Fibroblast of lung (primary cell): Measurements from ENCODE around the gene IGF2R. TPM values are rescaled to one million over a fixed set of nuclear protein-coding genes. Genes with fewer than 3 reads are reported as not detected.

Source experiments
- DNase-seq, 2 donors: peaks; one replicate each; pipeline versions ENCODE4 v3.0.0 to v3.0.0-alpha.2; 2010; ENCODE audit warnings: low read depth in 2 of 2
- H2AFZ ChIP-seq: 2 replicates; pipeline ENCODE4 v1.5.1; 2012; ENCODE audit warnings: low read length, control low read depth, inconsistent platforms
- H3K27ac ChIP-seq: 2 replicates; pipeline ENCODE4 v1.5.1; 2011; ENCODE audit warnings: low read length, control low read depth; ENCODE audit not compliant: insufficient read depth
- H3K27me3 ChIP-seq: 2 replicates; pipeline ENCODE4 v1.5.1; 2011; ENCODE audit warnings: mild to moderate bottlenecking, low read length; ENCODE audit not compliant: control insufficient read depth, insufficient read depth
- H3K36me3 ChIP-seq: 2 replicates; pipeline ENCODE4 v1.5.1; 2011; ENCODE audit warnings: low read length; ENCODE audit not compliant: control insufficient read depth, insufficient read depth
- H3K4me1 ChIP-seq: 2 replicates; pipeline ENCODE4 v1.5.1; 2011; ENCODE audit warnings: low read length; ENCODE audit not compliant: control insufficient read depth, insufficient read depth; ENCODE audit errors: extremely low read depth
- H3K4me2 ChIP-seq: 2 replicates; pipeline ENCODE4 v1.5.1; 2011; ENCODE audit warnings: low read length, control low read depth; ENCODE audit not compliant: insufficient read depth; ENCODE audit errors: extremely low read depth
- H3K4me3 ChIP-seq, 4 experiments: fragments of 200-600 bp in 1 of 4; sonication (generic) in 1 of 4; replicated peaks in 1 of 4; 2 replicates each; pipeline ENCODE4 v1.5.1; 2011 to 2016; ENCODE audit warnings: low read length in 4 of 4, low read depth in 3 of 4, mild to moderate bottlenecking in 3 of 4, control low read depth in 2 of 4, inconsistent platforms in 1 of 4, mixed read lengths in 1 of 4; ENCODE audit not compliant: insufficient read depth in 1 of 4; ENCODE audit errors: control extremely low read depth in 1 of 4
- H3K79me2 ChIP-seq: 2 replicates; pipeline ENCODE4 v1.5.1; 2012; ENCODE audit warnings: mild to moderate bottlenecking, low read length, inconsistent platforms; ENCODE audit not compliant: control insufficient read depth, insufficient read depth
- H3K9ac ChIP-seq: 2 replicates; pipeline ENCODE4 v1.5.1; 2011; ENCODE audit warnings: mild to moderate bottlenecking, low read length, control low read depth; ENCODE audit not compliant: insufficient read depth
- H3K9me3 ChIP-seq: 2 replicates; pipeline ENCODE4 v1.5.1; 2012; ENCODE audit warnings: low read depth, low read length; ENCODE audit not compliant: control insufficient read depth, insufficient read depth
- H4K20me1 ChIP-seq: 2 replicates; pipeline ENCODE4 v1.5.1; 2011; ENCODE audit warnings: low read length; ENCODE audit not compliant: control insufficient read depth, insufficient read depth; ENCODE audit errors: extremely low read depth
- EZH2 ChIP-seq: IDR thresholded peaks from 2 replicates; pipeline ENCODE4 v1.5.1; 2012; ENCODE audit warnings: low read length, control low read depth, mild to moderate bottlenecking; ENCODE audit errors: missing control alignments
- polyA plus RNA-seq, 2 donors: library from polyadenylated mRNA; depleted of rRNA in 1 of 2; stranded (reverse) in 1 of 2; unstranded in 1 of 2; fragments of >200 nt; gene quantifications; 2 replicates each; pipeline ENCODE4 v1.2.1, GENCODE V29; 2011 to 2012; ENCODE audit warnings: missing spikeins in 1 of 2
- total RNA-seq: library from RNA; depleted of rRNA; stranded (reverse); fragments of >200 nt; gene quantifications from 2 replicates; pipeline ENCODE4 v1.2.1, GENCODE V29; 2014
- TF ChIP-seq, protein P1 (sequence below), 2 donors: IDR thresholded peaks in 1 of 2; conservative IDR thresholded peaks in 1 of 2; 1 replicate in 1 of 2; 2 replicates in 1 of 2; pipeline ENCODE4 v1.5.1; 2011 to 2012; ENCODE audit warnings: low read length in 2 of 2, control low read depth in 1 of 2, inconsistent platforms in 1 of 2, low read depth in 1 of 2, mild to moderate bottlenecking in 1 of 2

IGF2R gene
- total and polyA plus RNA-seq, 2 donors (not counting 1 experiment from before 2014, with no cell fraction given): 37.6 to 300 TPM

DNA sequence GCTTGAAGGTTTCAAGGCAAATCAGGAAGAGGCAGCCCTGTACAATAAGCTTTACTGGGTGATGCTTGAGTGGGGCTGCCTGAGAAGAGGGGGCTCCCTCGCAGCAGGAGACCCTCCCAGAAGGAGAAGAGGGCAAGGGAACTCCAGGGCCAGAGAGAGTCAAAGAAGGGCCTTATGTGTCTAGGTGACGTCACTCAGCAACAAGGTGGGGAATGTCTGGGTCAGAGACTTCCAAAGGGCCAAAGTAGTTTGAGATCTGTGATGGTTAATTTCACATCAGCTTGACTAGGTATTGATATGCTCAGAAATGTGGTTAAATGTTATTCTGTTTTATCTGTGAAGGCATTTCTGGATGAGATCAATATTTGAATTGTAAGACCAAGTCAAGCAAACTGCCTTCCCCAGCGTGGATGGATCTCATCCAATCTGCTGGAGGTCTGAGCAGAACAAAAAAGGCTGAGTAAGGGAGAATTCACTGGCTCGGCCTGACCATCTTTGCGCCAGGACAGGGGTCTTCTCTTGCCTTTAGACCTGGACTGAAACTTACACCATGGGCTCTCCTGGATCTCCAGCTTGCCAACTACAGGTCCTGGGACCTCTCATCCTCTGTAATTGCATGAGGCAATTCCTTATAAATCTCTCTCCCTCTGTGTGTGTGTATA, 42.2 kb upstream of the IGF2R start:
- no peak for TF ChIP-seq EZH2
- TF ChIP-seq, protein P1, sequence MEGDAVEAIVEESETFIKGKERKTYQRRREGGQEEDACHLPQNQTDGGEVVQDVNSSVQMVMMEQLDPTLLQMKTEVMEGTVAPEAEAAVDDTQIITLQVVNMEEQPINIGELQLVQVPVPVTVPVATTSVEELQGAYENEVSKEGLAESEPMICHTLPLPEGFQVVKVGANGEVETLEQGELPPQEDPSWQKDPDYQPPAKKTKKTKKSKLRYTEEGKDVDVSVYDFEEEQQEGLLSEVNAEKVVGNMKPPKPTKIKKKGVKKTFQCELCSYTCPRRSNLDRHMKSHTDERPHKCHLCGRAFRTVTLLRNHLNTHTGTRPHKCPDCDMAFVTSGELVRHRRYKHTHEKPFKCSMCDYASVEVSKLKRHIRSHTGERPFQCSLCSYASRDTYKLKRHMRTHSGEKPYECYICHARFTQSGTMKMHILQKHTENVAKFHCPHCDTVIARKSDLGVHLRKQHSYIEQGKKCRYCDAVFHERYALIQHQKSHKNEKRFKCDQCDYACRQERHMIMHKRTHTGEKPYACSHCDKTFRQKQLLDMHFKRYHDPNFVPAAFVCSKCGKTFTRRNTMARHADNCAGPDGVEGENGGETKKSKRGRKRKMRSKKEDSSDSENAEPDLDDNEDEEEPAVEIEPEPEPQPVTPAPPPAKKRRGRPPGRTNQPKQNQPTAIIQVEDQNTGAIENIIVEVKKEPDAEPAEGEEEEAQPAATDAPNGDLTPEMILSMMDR (conservative IDR thresholded peaks at IDR 0.05 in 1 of 2, IDR thresholded peaks at IDR 0.05 in 1 of 2; ENCODE audit: low read depth in 1 of 2, low read length in 2 of 2): no peak
- Histone ChIP-seq H4K20me1 (no peaks in the 10 kb centered on the region), H3K27me3 (no peaks in the 10 kb centered on the region), H3K9me3 (no peaks in the 10 kb centered on the region), H3K4me3 (no peak overlapping the region), H3K4me1 (no peaks in the 10 kb centered on the region), H3K4me2 (no peak overlapping the region), H3K79me2 (no peaks in the 10 kb centered on the region), H3K9ac (no peak overlapping the region), H2AFZ (no peak overlapping the region), H3K27ac (no peak overlapping the region), H3K36me3 (no peaks in the 10 kb centered on the region)
- no peak for DNase-seq

- Histone ChIP-seq H3K36me3 (no peaks in the 10 kb centered on the region), H3K4me1 (peaks cover 4% of the 10 kb centered on the region), H3K27me3 (no peaks in the 10 kb centered on the region), H3K79me2 (no peaks in the 10 kb centered on the region), H3K4me2 (no peak overlapping the region), H3K27ac (no peak overlapping the region), H4K20me1 (no peaks in the 10 kb centered on the region), H3K9me3 (no peaks in the 10 kb centered on the region), H3K4me3 (no peak overlapping the region), H3K9ac (no peak overlapping the region), H2AFZ (no peak overlapping the region)
- TF ChIP-seq, protein P1 (conservative IDR thresholded peaks at IDR 0.05 in 1 of 2, IDR thresholded peaks at IDR 0.05 in 1 of 2; ENCODE audit: low read depth in 1 of 2, low read length in 2 of 2): no peak
- TF ChIP-seq EZH2: no peak
- DNase-seq: no peak
Observed at GRCh38 chr6:159929819-159930218, 39.1 kb upstream of the IGF2R start.

DNA sequence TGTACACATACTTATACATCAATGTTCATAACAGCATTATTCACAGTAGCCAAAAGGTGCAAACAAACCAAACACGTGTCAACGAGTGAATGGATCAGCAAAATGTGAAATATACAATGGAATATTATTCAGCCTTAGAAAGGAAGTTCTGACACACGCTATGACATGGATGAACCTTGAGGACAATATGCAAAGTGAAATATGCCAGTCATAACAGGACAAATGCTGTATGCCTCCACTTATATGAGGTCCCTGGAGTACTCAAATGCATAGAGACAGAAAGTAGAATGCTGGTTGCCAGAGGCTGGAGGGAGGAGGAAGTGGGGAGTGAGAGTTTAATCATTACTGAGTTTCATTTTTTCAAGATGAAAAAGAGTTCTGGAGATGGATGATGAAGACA, 37.8 kb upstream of the IGF2R start:
- no peaks in the 10 kb centered on the region for H3K27me3 ChIP-seq
- H3K27ac ChIP-seq: no peak overlapping the region
- no peak overlapping the region for H3K4me3 ChIP-seq
- H2AFZ ChIP-seq: no peak overlapping the region
- TF ChIP-seq, protein P1 (conservative IDR thresholded peaks at IDR 0.05 in 1 of 2, IDR thresholded peaks at IDR 0.05 in 1 of 2; ENCODE audit: low read depth in 1 of 2, low read length in 2 of 2): no peak
- no peak for TF ChIP-seq EZH2
- no peaks in the 10 kb centered on the region for H3K36me3 ChIP-seq
- no peaks in the 10 kb centered on the region for H4K20me1 ChIP-seq
- no peaks in the 10 kb centered on the region for H3K79me2 ChIP-seq
- H3K4me2 ChIP-seq: no peak overlapping the region
- H3K4me1 ChIP-seq: peaks cover 4% of the 10 kb centered on the region
- DNase-seq: no peak
- no peaks in the 10 kb centered on the region for H3K9me3 ChIP-seq
- H3K9ac ChIP-seq: no peak overlapping the region
